BJ (cell line): ENCODE measurements around the gene ZMYND11. TPM values are rescaled to one million over a fixed set of nuclear protein-coding genes. Genes with fewer than 3 reads are reported as not detected.

Experiments
- CTCF ChIA-PET: fragments of 350-600 bp; formaldehyde crosslinking; extraction: SDS; loops from one replicate; lab custom pipeline; 2021; ENCODE audit warnings: antibody characterized with exemption, inconsistent platforms; lab: Yijun Ruan, JAX
- POLR2A ChIA-PET: fragments of 300-600 bp; sonication (Branson Sonifier 250); formaldehyde crosslinking; extraction: SDS; loops from one replicate; lab custom pipeline; 2021; ENCODE audit warnings: antibody characterized with exemption; lab: Charles Lee
- DNase-seq: peaks from one replicate; pipeline ENCODE4 v3.0.0-alpha.2; 2011; ENCODE audit warnings: low read depth
- H3K27me3 ChIP-seq: 2 replicates; pipeline ENCODE4 v1.6.0; 2011; ENCODE audit warnings: low read length; ENCODE audit not compliant: control insufficient read depth, insufficient read depth
- H3K36me3 ChIP-seq: 2 replicates; pipeline ENCODE4 v1.5.1; 2011; ENCODE audit warnings: low read length; ENCODE audit not compliant: control insufficient read depth, insufficient read depth
- H3K4me3 ChIP-seq: 2 replicates; pipeline ENCODE4 v1.5.1; 2011; ENCODE audit warnings: low read depth, mild to moderate bottlenecking, control low read depth, low read length
- CTCF ChIP-seq: IDR thresholded peaks from 2 replicates; pipeline ENCODE4 v1.5.1; 2011; ENCODE audit warnings: low read depth, mild to moderate bottlenecking, control low read depth, inconsistent platforms, low read length, moderate library complexity; ENCODE audit not compliant: insufficient read depth
- polyA minus RNA-seq: library from RNA; depleted of rRNA, polyadenylated mRNA; stranded (reverse); fragments of >200 nt; gene quantifications from 2 replicates; pipeline ENCODE4 v1.2.3, GENCODE V29; 2011; rRNA and poly(A)+ RNA removed
- polyA plus RNA-seq: library from polyadenylated mRNA; depleted of rRNA; stranded (reverse); fragments of >200 nt; gene quantifications from 2 replicates; pipeline ENCODE4 v1.2.3, GENCODE V29; 2011; rRNA removed

The ZMYND11 gene
- 37.6 and 64.4 TPM in 2 replicates for polyA plus RNA-seq
- polyA minus RNA-seq = 18.8 and 21.9 TPM in 2 replicates

DNA sequence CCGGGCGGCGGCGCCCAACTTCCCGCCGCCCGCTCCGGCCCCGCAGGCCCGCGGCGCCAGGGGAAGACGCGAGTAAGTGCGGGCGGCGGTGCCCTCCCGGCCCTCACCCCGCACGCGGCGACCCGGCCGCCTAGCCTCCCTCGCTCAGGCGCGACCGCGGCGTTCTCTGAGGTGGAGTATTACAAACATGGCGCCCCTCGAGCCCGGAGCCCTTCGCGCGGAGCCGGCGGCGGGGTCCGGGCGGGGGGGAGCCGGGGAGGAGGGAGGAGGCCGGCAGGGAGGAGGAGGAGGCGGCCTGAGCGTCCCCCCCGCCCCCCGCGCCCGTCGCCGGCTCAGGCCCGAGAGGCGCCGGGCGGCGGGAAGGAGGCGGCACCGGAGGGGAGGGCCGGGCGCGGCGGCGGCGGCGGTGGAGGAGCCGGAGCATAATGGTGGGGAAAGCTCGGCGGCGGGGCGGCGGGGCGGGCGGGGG is at the start of gene ZMYND11:
Gene ZMYND11, plus strand, starts transcription at position 324 of the 469 bp plus-strand sequence. CDS start 44,558 bp downstream, outside the sequence.
- no peak for TF ChIP-seq CTCF
- ChIA-PET CTCF (interaction anchor here (1.0 kb wide), 1 partner anchor 19 kb away, joined by 3 read pairs; no protein-coding TSS in a partner anchor), POLR2A (no interaction called here)
- DNase-seq = no peak
- Histone ChIP-seq H3K36me3 (no peaks in the 10 kb centered on the region), H3K27me3 (no peaks in the 10 kb centered on the region), H3K4me3 (peak within 1 kb of the TSS; percentile 75)

GRCh38 chr10:86031-86430 is 49.2 kb upstream of the ZMYND11 start:
- Histone ChIP-seq H3K4me3 (no peak overlapping the region), H3K36me3 (no peaks in the 10 kb centered on the region), H3K27me3 (peaks cover 10% of the 10 kb centered on the region; the same call in 1 of the 2 replicates)
- no peak for TF ChIP-seq CTCF
- CTCF ChIA-PET = interaction anchor here (1.5 to 1.9 kb wide), 2 partner anchors 12 kb away, joined by 3 to 10 read pairs; no protein-coding TSS in a partner anchor
- no peak for DNase-seq
- POLR2A ChIA-PET = no interaction called here

GRCh38 chr10:87177-88080 is 47.8 kb upstream of the ZMYND11 start:
- no peak for DNase-seq
- ChIA-PET CTCF (interaction anchor here (1.5 kb wide), 2 partner anchors 11 to 13 kb away, joined by 3 to 6 read pairs; no protein-coding TSS in a partner anchor), POLR2A (no interaction called here)
- Histone ChIP-seq H3K4me3 (no peak overlapping the region), H3K36me3 (no peaks in the 10 kb centered on the region), H3K27me3 (peaks cover 12% of the 10 kb centered on the region)
- TF ChIP-seq CTCF = no peak

- Histone ChIP-seq H3K36me3 (no peaks in the 10 kb centered on the region), H3K4me3 (no peak overlapping the region), H3K27me3 (peaks cover 12% of the 10 kb centered on the region)
- TF ChIP-seq CTCF = no peak
- CTCF ChIA-PET = interaction anchor here (0.6 to 1.5 kb wide), 2 partner anchors 12 to 18 kb away, joined by 3 to 6 read pairs; no protein-coding TSS in a partner anchor
- POLR2A ChIA-PET = no interaction called here
- DNase-seq = no peak
Measured at GRCh38 chr10:88253-88652, 47.0 kb upstream of the ZMYND11 start.

- peaks cover 10% of the 10 kb centered on the region for H3K27me3 ChIP-seq
- TF ChIP-seq CTCF = no peak
- no peaks in the 10 kb centered on the region for H3K36me3 ChIP-seq
- ChIA-PET CTCF (interaction anchor here (1.5 kb wide), 1 partner anchor 13 kb away, joined by 6 read pairs; no protein-coding TSS in a partner anchor), POLR2A (no interaction called here)
- DNase-seq = no peak
- H3K4me3 ChIP-seq = no peak overlapping the region
Measured at GRCh38 chr10:89248-89647, 46.0 kb upstream of the ZMYND11 start.
